ENCODE results near the gene XAB2.
"Not testable (repeated sequence)": the region's sequence is repeated elsewhere in the genome, so short reads cannot be mapped to it uniquely, and the experiment has no call there.

Gene XAB2

DNA sequence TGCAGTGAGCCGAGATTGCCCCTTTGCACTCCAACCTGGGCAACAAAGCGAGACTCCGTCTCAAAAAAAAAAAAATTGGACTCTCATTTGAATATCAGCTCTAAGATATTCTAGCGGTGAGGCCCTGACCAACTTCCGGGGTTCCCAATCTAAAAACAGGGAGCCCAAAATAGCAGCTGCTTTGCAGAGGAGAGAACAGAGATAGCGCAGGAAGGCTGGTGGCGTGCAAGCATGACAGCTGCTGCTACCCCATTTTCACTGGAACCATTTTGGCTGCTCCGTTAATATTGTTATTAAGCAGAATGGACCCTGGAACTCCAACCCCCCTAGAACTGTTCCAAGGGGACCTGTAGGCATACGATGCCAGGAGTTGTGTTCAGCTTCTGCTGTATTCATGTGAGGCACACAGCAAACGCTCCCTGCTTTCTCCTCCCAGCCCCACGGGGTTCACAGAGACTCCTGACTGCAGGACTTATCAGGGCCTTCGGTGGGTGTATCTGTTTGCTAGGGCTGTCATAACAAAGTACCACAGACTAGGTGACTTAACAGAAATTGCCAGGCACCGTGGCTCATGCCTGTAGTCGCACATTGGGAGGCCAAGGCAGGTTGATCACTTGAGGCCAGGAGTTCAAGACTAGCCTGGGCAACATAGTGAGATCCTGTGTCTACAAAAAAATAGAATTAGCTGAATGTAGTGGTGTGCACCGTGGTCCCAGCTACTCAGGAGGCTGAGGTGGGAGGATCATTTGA, 19.1 kb upstream of the XAB2 start:
- DNase-seq (ENCODE audit: low read depth in 2 of 2), result no peak

DNA sequence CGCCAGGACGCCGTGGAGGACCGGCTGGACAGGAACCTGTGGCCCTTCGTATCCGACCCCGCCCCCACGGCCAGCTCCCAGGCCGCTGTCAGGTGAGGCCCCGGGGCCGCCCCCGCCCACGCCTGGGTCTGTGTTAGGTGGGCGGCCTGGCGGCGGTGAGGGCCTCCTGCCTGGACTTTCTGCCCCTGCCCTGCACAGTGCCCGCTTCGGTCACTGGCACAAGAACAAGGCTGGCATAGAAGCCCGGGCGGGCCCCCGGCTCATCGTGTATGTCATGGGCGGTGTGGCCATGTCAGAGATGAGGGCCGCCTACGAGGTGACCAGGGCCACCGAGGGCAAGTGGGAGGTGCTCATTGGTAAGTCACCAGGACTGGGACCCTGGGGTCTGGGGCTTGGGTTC, 17.8 kb upstream of the XAB2 start:
- no peak for DNase-seq (ENCODE audit: low read depth in 2 of 2)

DNA sequence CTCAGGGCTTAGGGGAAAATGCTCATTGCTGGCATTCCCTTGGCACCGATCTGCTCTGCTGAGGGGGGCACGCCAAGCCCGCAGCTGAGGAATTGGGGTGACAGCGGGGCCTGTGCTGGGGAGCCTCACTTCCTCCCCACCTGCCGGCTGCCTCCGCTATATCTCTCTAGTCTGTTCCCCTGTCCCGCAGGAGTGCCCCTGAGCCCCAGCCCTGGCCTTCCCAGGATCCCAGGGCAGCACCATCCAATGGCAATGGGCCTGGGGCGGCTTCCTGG, 17.0 kb upstream of the XAB2 start:
- no peak for DNase-seq (ENCODE audit: low read depth in 2 of 2)

DNA sequence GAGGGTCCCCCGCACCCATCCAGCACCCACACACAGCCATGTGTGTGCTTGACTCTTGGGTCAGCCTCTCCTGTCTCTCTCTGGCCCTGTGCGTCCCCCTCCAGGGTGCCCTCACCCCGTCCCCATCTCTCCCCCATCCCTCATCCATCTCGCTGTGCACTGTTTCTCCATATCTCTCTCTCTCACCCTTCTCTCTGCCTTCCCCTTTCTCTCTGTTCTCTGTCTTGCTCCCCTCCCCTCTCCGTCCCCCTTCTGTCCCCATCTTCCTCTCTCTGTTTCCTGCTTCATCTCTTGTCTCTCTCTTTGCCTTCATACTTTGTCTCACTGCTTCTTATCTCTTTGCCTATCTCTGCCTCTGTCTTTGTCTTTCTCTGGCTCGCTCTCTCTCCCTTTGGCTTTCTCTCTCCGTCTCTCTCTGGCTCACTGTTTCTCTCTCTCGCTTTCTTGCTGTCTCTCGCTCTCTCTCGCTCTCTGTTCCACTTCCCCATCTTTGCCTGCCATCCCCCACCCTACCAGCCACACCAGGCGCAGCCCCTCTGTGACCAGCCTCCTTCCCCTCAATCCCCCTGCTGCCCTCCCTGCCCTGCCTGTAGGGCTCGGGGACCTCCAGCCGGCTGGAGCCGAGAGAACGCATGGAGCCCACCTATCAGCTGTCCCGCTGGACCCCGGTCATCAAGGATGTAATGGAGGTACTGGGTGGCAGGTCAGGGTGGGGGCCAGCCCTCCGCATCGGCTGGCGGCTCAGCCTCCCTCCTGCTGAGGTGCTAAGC, 16.5 kb upstream of the XAB2 start:
- no peak for DNase-seq (ENCODE audit: low read depth in 2 of 2)

DNA sequence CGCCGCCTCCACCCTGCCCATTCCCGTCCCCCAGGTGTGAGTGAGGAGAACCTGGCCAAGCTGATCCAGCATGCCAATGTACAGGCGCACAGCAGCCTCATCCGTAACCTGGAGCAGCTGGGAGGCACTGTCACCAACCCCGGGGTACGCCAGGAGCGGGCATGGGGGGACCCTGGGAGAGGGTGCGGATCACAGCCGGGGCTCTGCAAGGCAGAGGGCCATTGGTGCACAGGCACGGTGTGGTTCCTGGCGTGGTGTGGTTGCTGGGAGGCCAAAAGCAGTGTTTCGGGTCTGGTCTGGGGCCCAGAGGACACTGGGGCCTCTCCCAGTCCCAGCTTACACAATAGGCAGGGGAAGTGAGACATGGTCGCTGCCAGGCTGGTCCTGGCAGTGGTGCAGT, 15.8 kb upstream of the XAB2 start:
- no peak for DNase-seq (ENCODE audit: low read depth in 2 of 2)

DNA sequence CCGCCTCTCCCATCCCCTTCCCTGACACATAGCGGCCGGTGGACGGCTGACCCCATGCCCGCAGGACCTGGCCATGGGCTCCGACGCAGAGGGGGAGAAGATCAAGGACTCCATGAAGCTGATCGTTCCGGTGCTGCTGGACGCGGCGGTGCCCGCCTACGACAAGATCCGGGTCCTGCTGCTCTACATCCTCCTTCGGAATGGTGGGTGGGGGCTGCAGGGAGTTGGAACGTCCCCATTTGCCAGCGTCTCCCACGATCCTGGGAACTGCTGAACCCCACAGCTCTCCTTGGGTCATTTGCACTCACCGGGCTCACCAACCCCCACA, 15.2 kb upstream of the XAB2 start:
- no peak for DNase-seq (ENCODE audit: low read depth in 2 of 2)

DNA sequence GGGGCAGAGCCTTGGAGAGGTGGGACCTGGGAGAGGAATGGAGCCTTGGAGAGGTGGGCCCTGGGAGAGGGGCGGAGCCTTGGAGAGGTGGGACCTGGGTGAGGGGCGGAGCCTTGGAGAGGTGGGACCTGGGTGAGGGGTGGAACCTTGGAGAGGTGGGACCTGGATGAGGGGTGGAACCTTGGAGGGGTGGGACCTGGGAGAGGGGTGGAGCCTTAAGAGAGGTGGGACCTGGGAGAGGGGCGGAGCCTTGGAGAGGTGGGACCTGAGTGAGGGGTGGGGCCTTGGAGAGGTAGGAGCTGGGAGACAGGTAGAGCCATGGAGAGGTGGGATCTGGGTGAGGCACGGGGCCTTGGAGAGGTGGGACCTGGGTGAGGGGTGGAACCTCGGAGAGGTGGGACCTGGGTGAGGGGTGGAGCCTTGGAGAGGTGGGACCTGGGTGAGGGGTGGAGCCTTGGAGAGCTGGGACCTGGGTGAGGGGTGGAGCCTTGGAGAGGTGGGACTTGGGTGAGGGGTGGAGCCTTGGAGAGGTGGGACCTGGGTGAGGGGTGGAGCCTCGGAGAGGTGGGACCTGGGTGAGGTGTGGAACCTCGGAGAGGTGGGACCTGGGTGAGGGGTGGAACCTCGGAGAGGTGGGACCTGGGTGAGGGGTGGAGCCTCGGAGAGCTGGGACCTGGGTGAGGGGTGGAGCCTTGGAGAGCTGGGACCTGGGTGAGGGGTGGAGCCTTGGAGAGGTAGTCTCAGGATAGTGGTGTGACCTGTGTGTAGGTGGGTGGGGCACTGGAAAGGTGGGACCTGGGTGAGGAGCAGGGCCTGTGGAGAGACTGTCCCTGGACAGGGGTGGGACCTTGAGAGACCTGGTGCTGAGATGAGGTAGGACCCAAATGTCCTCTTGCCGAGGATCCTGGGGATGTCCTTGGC, 14.5 kb upstream of the XAB2 start:
- DNase-seq (ENCODE audit: low read depth in 2 of 2), result not testable (repeated sequence)

DNA sequence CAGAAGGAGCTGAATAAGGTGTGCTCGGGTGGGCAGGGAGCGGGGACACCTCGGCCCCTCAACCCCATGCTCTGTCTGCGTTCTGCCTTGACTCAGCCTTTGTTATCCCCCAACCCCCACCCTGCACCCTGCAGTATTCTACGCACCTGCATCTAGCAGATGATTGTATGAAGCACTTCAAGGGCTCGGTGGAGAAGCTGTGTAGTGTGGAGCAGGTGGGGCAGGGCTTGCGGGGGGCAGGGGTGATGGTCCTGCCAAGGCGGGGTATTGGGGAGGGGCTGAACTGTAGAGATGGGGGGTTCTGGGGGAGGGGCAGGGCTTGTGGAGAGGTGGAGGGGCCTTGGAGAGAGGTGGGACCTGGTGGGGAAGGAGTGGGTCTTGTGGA, 13.7 kb upstream of the XAB2 start:
- no peak for DNase-seq (ENCODE audit: low read depth in 2 of 2)

DNA sequence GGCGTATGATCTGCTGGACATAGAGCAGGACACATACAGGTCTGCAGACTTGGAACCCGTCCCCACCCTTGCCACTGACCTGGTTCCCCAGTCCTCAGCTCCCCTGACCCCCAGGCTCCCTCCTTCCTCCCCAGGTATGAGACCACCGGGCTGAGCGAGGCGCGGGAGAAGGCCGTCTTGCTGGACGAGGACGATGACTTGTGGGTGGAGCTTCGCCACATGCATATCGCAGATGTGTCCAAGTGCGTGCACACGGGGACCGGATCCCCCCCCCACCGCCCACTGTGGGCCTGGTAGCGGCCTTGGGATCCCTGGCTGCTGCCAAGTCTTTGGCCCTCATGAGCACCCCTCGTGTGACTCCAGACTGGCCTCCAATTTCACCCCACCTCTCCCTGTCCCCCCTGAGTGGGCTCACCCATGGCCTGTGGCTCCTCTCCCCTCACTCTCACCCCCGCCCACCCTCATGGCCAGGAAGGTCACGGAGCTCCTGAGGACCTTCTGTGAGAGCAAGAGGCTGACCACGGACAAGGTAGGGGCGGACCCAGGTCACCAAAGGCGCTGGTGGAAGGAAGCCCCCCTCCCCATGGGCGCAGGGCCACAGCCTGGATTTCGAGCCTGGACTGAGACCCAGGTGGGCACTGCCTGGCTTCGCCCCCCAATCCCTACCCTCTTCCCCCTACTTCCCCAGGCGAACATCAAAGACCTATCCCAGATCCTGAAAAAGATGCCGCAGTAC, 13.1 kb upstream of the XAB2 start:
- DNase-seq (ENCODE audit: low read depth in 2 of 2), result no peak

DNA sequence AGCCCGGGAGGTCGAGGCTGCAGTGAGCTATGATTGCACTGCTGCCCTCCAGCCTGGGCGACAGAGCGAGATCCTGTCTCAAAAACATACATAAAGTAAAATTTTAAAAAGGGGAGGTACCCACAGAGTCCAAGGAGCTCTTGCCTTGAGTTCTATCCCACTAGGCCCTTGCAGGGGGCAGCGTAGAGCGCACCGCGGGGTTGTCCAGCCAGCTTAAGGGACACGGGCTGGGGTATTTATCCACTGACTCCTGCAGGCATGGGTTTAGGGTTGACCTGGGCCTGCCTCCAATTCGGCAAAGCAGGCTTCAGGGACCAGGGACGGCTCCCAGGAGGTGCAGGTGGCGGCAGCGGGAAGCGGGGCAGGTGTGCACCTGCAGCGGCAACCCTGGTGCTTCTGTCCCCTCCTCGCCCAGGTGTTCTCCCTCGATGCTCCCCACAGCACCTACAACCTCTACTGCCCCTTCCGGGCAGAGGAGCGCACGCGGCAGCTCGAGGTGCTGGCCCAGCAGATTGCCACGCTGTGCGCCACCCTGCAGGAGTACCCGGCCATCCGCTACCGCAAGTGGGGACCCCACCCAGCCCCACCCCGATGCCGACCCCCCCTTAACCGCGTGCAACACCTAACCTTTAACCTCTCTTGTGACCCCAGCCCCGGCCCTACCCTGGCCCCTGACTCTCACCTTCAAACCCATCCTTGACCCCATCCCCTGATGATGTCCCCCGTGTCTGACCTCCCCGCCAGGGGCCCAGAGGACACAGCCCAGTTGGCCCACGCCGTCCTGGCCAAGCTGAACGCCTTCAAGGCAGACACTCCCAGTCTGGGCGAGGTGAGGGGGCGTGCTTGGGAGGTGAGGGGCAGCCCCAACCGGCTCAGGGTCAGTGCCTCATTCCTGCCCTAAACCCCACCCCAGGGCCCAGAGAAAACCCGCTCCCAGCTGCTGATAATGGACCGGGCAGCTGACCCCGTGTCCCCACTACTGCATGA, 12.2 kb upstream of the XAB2 start:
- no peak for DNase-seq (ENCODE audit: low read depth in 2 of 2)

DNA sequence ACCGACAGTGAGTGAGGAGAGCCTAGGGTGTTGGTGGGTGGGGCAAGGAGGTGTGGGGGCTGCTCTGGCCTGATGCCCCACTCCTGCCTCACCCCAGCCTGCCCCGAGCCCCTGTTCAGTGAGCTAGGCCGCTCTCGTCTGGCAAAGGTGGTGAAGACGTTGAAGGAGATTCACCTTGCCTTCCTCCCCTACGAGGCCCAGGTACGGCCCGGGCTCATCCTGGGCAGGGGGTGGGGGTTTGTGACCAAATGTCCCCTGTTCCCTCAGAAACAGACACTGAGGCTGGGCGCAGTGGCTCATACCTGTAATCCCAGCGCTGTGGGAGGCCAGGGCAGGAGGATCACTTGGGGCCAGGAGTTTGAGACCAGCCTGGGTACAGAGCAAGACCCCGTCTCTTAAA, 11.5 kb upstream of the XAB2 start:
- no peak for DNase-seq (ENCODE audit: low read depth in 2 of 2)

DNA sequence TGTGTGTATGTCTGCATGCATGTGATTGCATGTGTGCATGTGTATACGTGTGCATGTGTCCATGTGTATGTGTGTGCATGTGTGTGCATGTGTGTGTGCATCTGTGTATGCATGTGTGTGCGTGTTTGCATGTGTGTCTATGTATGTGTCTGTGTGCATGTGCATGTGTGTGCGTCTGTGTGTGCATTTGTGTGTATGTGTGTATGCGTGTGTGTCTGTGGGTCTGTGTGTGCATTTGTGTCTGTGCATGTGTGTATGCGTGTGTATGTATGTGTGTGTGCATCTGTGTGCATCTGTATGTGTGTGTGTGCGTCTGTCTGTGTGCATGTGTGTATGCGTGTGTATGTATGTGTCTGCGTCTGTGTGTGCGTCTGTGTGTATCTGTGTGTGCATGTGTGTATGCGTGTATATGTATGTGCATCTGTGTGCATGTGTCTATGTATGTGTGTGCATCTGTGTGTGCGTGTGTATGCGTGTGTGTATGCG, 10.6 kb upstream of the XAB2 start:
- DNase-seq (ENCODE audit: low read depth in 2 of 2), result no peak

DNA sequence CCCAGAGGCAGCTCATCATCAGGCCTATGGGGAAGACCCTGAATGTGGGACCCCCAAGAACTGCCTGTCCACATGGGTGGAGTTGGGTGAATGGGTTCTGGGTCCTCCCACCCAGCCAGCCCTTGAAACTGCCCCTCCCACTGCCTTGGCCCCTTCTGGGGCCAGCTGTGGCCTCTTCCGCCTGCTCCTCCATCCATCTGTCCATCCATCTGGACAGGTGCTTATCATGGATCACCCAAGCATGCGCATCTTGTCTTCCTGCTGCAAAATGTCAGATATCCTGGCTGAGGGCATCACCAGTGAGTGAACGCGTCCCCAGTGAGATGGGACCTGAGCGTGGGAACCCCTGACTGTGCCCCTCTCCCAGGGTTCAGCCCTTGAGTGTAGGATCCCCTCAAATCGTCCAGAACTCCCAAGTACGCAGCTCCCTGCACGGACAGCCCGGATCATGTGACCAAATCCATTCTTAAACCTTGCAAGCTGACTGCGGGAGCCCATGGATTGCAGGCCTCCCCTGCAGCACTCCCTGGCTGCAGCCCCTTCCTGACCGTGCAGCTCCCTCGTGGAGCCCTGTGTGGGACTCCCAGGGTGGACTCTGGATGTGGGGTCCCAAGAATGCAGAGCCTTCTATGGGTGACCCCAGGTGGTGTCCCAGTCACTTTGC, 9.6 kb upstream of the XAB2 start:
- no peak for DNase-seq (ENCODE audit: low read depth in 2 of 2)

DNA sequence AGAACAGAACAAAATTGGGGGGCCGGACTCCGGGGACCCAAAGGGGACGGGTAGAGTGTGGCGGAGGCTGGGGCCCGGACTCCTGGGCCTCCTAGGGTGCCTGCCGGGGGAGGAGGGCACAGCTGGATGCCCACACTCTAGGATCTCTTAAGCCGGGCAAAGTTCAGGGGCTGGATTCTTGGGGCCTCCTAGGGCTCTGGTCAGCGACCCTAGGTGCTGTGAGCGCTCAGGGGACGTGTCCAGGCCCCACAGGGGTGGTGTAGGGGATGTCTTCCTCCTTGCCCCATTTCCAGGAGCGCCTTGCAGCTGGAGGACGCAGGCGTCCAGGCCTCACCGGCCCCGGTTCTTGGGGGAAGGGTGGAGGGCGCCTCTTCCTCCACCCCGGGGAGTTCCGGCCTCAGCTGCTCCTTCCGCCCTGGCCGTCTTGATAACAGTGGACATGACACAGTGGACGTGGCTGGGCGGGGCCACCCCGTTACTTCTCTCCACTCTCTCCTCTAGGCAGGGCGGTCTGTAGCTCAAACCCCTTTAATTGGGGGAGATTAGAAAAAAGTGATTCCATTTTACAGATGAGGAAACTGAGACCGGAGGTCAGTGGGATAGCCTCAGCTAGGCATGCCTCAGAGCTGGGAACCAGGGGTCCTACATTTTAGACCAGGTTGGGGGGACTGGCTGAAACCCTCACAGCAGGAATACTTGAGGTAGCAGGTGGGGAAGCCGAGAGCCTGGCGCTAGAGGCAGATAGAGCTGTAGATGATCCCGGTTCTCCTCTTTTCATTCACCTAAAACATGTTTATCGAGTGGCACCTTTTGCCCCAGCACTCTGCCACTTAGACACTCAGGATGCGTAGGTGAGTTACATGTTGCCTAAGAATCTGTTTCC, 8.3 kb upstream of the XAB2 start:
- DNase-seq (ENCODE audit: low read depth in 2 of 2), result no peak

DNA sequence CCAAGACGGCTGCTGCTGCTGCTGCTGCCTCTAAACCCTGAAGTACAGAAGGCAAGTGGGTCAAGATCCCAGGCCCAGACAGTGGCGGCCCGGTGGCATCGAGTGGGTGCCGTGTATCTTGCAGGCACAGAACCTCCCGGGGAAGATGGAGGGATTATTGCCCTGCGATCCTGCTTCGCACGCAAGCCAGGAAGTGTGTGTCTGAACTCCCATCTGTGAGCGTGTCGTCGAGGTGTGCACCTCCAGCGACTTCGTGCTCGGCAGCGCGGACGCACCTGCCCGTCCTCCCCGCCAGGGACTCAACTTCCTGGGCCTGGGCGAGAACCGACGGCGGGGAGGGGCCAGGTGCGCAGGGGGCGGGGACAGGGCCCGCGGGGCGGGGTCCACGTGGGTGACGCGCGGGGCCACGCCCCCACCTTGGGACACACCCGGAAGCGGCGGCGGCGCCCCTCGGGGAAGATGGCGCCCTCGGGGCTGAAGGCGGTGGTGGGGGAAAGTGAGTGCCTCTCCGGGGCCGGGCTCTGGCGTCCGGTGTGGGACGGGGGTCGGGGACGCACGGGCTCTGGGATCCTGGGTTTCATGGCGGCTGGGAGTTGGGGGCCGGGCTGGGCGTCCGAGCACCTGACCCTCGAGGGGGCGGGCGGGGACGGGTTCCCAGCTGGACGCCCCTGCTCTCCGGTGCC, 7.5 kb upstream of the XAB2 start, which contains the start of gene STXBP2:
Gene STXBP2 (plus strand): TSS at position 420 of the 683 bp plus-strand sequence. CDS start 40 bp downstream, at position 460.
- peak; percentile 83 to 84 for DNase-seq (ENCODE audit: low read depth in 2 of 2)

DNA sequence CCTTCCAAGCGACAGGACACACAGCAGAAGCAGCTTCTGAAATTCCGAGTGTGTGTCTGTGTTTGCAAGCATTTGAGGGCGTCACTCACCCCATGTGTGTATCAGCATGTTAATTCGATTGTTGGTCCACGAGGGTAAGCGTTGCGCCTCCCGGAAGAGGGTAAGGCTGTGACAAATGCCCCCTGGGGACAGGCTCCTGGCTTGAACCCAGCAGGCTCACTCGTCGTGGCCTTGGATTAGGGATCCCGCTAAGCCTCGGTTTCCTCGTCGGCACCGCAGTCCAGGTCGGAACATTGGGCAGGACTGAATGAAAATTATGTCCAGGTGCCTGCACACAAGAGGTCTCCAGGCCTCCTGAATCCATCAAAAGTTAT, 7.0 kb upstream of the XAB2 start:
- DNase-seq (ENCODE audit: low read depth in 2 of 2), result no peak

DNA sequence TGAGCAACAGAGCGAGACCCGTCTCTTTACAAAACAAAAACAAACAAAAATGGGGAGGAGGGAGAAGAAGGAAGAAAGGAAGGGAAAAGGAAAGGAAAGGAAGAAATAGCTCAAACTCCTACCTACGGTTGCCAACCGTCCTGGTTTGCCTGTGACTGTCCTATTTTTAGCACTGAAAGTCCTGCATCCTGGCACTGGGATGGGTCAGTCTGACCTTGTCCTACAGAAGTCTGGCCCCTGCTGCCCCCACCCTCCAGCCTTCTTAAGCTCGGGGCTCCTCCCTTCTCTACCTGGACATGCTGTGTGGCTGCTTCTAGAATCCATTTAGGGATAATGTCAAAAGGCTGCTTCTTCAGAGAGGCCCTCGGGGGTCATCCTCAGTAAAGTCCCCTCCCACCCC, 6.3 kb upstream of the XAB2 start:
- DNase-seq (ENCODE audit: low read depth in 2 of 2), result no peak

DNA sequence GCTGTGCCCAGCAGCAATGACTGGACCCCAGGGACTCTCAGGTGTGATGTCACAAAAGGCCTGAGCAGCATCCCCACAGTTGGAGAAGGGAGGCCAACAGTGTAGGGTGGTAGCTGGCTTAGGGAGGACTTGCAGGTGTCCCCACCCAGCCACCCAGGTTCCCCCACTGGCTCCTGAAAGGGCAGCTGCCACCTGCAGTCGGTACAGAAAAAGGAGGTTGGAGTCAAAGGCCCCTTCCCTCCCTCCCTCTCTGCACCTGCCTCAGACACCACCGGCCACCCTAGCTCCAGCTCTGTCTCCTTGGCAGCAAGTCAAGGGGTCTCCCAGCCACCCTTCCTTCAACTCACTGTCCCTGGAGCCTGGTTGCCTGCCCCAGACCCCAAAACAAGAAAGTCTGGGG, 4.4 kb upstream of the XAB2 start, which contains the start of gene PCP2:
Gene PCP2 (minus strand): TSS at position 22 of the 400 bp plus-strand sequence. CDS start 262 bp downstream, outside the sequence.
- no peak for DNase-seq (ENCODE audit: low read depth in 2 of 2)

All from stimulated activated CD4-positive, alpha-beta T cell treated with anti-CD3 and anti-CD28 coated beads, Interleukin-12 subunit alpha, Interleukin-12 subunit beta, amount 100 ng/mL, for 24 hours (primary cell).